ENCODE results near the gene EVI5L. TPM values are rescaled to one million over a fixed set of nuclear protein-coding genes. Genes with fewer than 3 reads are reported as not detected.
"Not testable (repeated sequence)": the region's sequence is repeated elsewhere in the genome, so short reads cannot be mapped to it uniquely, and the experiment has no call there.

EVI5L gene
- total RNA-seq, 4 donors from 2014 or later: 7.7 to 22.3 (median 14.9) TPM

DNA sequence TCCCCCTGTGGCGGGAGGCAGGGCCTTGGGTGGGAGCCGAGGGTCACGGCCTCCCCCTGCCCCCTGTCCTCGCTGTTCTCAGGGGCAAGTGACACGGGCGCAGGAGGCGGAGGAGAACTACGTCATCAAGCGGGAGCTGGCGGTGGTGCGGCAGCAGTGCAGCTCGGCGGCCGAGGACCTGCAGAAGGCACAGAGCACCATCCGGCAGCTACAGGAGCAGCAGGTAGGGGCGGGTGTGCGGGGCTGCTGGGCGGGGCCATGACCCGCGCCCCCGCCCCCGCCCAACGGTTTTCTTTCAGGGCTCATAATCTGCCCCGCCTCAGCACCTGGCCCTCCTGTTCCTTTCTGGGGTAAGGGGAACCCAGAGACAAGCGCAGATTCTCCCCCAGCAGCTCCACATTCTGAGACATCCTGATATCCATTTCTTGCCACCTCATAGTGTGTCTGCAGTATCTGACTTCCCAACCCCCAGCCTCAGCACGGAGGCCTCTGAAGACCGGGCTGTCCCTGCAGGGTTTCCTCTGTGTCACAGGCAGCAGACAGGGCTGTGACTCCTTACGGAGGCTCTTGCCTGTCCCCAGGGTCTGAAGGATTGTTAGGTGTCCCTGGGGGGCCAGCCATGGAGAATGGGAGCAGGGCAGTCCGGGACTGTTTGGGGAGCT, 28.2 kb downstream of the EVI5L start:
- Histone ChIP-seq H3K27me3 (no peaks in the 10 kb centered on the region), H3K36me3 (no peaks in the 10 kb centered on the region), H3K4me1 (peaks cover 0 to 22% (median 14%) of the 10 kb centered on the region in 4 donors), H3K4me3 (no peak overlapping the region), H3K27ac (no peak overlapping the region), H3K9me3 (no peaks in the 10 kb centered on the region)
- TF ChIP-seq, protein P1, sequence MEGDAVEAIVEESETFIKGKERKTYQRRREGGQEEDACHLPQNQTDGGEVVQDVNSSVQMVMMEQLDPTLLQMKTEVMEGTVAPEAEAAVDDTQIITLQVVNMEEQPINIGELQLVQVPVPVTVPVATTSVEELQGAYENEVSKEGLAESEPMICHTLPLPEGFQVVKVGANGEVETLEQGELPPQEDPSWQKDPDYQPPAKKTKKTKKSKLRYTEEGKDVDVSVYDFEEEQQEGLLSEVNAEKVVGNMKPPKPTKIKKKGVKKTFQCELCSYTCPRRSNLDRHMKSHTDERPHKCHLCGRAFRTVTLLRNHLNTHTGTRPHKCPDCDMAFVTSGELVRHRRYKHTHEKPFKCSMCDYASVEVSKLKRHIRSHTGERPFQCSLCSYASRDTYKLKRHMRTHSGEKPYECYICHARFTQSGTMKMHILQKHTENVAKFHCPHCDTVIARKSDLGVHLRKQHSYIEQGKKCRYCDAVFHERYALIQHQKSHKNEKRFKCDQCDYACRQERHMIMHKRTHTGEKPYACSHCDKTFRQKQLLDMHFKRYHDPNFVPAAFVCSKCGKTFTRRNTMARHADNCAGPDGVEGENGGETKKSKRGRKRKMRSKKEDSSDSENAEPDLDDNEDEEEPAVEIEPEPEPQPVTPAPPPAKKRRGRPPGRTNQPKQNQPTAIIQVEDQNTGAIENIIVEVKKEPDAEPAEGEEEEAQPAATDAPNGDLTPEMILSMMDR (IDR thresholded peaks at IDR 0.05): no peak
- TF ChIP-seq POLR2A (IDR thresholded peaks at IDR 0.05): no peak
- peak in 1 of 3 donors; percentile 52 for DNase-seq

DNA sequence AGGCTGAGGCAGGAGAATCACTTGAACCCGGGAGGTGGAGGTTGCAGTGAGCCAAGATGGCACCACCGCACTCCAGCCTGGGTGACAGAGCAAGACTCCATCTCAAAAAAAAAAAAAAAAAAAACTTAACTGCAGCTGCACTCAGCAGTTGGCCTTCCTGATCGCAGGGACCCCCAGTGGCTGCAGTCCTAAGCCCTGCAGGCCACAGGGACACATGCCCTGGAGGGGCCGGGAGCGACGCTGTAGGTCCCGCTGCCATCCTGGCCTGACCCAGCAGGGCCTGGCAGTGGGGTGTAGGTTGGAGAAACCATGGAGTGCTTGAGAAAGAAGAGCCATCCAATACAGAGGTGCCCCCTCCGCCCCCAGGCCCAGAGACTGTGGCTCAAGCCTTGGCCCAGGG, 29.1 kb downstream of the EVI5L start:
- peaks cover 0 to 23% (median 12%) of the 10 kb centered on the region in 4 donors for H3K4me1 ChIP-seq
- H3K9me3 ChIP-seq, H3K36me3 ChIP-seq, H3K4me3 ChIP-seq, H3K27me3 ChIP-seq, DNase-seq, H3K27ac ChIP-seq: not testable (repeated sequence)

DNA sequence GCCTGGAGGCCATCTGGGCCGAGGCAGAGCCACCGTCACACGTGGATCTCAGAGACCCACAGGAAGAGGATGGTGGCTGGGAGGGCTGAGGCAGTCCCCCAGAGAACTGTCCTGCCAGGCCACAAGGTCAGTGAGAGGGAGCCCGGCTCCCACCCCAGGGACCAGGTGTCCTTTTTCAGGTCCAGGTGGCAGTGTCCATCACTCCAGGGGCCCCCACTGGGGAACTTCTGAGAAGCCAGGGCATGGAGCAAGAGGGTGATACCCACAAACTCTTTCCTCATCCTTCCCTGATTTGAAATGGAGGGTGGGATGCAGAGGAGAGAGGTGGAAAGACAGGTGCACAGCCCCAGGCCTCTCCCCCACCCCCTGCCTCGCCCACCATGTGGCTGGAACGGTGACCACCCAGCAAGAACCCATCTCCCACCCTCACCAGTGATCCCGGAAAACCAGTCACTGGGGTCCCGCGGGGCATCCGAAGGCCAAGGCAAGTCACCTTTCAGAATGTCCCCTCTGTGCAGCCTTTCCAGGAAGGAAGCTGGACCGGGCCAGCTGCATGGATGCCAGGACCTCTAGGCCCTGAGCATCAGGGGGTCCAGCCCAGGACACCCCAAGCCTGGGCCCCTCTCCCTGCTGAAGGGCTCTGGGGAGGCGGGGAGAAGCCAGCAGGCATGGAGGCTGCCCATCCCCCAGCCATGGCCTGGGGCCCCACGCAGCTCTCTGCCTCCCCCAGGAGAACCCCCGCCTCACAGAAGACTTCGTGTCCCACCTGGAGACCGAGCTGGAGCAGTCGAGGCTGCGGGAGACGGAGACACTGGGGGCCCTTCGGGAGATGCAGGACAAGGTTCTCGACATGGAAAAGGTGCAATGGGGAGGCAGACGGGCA, 30.1 kb downstream of the EVI5L start:
- H3K4me1 ChIP-seq: peaks cover 0 to 23% (median 12%) of the 10 kb centered on the region in 4 donors
- no peaks in the 10 kb centered on the region for H3K9me3 ChIP-seq
- H3K27ac ChIP-seq: no peak overlapping the region
- H3K27me3 ChIP-seq: no peaks in the 10 kb centered on the region
- H3K4me3 ChIP-seq: no peak overlapping the region
- peak in 1 of 3 donors; percentile 39 for DNase-seq
- TF ChIP-seq, protein P1 (IDR thresholded peaks at IDR 0.05): no peak
- TF ChIP-seq POLR2A (IDR thresholded peaks at IDR 0.05): no peak
- no peaks in the 10 kb centered on the region for H3K36me3 ChIP-seq

DNA sequence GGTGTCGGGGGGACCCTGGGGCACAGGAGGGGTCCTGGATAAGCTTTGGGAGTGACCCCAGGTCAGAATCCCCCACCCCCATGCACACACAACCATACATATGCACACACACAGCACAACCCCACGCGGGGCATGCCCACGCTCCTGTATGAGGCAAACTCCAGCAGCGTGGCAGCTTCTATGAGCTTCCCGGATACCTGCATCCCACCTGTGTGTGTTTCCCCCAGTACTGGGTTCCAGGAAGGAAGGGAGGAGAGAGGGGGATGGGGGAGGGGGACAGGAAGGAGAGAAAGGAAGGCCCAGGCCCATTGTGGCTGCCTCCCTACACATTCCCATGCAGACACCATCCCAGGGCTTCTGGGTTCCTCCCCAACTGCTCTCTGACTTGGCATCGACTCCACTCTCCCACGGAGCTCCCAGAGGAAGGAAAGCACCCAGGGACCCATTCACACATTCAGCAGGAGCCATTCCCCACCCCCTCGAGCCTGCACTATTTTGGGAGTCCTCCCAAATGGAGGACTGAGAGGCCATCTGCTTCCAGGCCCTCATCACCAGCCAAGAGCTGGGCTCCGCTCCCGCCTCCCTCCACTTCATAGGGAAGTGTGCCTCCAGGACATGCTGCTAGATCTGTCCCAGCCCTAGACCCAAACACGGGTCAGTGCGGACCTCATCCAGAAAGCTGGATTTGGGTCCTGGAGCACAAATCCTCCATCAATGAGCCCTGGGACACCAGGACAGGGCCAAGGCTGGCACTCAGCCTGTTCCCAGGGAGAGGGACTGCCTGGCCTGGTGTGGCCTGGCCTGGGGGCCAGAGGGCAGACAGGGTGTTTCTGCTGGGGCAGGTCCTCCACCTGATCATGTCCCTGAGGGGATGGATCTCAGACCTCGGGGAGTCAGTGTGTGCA, 30.9 kb downstream of the EVI5L start:
- Histone ChIP-seq H3K27me3 (no peaks in the 10 kb centered on the region), H3K36me3 (no peaks in the 10 kb centered on the region), H3K9me3 (no peaks in the 10 kb centered on the region), H3K4me3 (no peak overlapping the region), H3K27ac (no peak overlapping the region), H3K4me1 (peaks cover 0 to 23% (median 12%) of the 10 kb centered on the region in 4 donors)
- TF ChIP-seq, protein P1 (IDR thresholded peaks at IDR 0.05): no peak
- no peak for TF ChIP-seq POLR2A (IDR thresholded peaks at IDR 0.05)
- DNase-seq: peak in 1 of 3 donors; percentile 38

DNA sequence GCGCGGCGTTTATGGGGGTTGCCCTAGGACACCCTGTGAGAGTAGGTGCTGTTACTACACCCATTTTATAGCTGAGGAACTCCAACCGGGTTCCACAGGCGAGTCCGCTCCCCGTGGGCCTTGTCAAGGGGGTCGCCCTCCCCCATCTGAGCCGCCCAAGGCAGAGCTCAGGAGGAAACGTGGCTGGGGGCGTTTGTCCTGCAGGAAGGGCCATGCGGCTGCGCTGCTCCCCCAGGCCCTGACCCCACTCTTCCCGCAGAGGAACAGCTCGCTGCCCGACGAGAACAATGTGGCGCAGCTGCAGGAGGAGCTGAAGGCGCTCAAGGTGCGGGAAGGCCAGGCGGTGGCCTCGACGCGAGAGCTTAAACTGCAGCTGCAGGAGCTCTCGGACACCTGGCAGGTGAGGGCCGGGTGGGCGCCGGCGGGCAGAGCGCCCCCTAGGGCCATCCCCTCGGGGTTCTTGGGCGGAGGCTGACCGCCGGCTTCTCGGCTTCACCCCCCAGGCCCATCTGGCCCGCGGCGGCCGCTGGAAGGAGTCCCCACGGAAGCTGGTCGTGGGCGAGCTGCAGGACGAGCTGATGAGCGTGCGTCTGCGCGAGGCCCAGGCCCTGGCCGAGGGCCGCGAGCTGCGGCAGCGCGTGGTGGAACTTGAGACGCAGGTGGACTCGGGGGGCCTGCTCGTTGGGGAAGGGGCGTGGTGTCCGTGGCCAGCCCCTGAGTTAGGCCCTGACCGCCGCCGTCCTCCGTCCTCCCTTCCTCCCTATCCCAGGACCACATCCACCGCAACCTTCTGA, 31.8 kb downstream of the EVI5L start:
- peak overlapping the region; percentile 4 to 46 (median 35) for H3K4me3 ChIP-seq
- no peak overlapping the region for H3K27ac ChIP-seq
- peaks cover 0 to 23% (median 12%) of the 10 kb centered on the region in 4 donors for H3K4me1 ChIP-seq
- H3K27me3 ChIP-seq: no peaks in the 10 kb centered on the region
- H3K36me3 ChIP-seq: no peaks in the 10 kb centered on the region
- no peaks in the 10 kb centered on the region for H3K9me3 ChIP-seq
- TF ChIP-seq POLR2A (IDR thresholded peaks at IDR 0.05): no peak
- TF ChIP-seq, protein P1 (IDR thresholded peaks at IDR 0.05): no peak
- DNase-seq: peak in 1 of 3 donors; percentile 51
